Measurements from ENCODE around the gene UBL3. TPM values are rescaled to one million over a fixed set of nuclear protein-coding genes. Genes with fewer than 3 reads are reported as not detected.

Gene UBL3
- total and polyA plus RNA-seq, 10 of the 15 experiments (the other 5 are each of a cell fraction or from before 2014, with no cell fraction given) = 5.5 to 13.7 (median 10.6) TPM

GRCh38 chr13:29855784-29856183, 5.4 kb upstream of the UBL3 start:
- H3K27me3 ChIP-seq (replicated peaks in 1 of 2; ENCODE audit: control insufficient read depth in 2 of 2, insufficient read depth in 2 of 2, low read length in 1 of 2) = no peaks in the 10 kb centered on the region; a peak in 1 of 4 replicates
- no peaks in the 10 kb centered on the region for H4K20me1 ChIP-seq (ENCODE audit: control insufficient read depth, insufficient read depth)
- H3K4me3 ChIP-seq = no peak overlapping the region
- ATAC-seq (no peak), FAIRE-seq (no peak), DNase-seq (ENCODE audit: low read depth, low spot score) (no peak)
- WGBS (ENCODE audit: insufficient coverage, insufficient replicate concordance, low lambda C conversion rate, missing lambda C conversion rate) = 39% methylated on average over 4 of the region's 4 CpGs
- ChIA-PET SMC1A (ENCODE audit: uncharacterized antibody, unreplicated experiment) (no interaction called here), RAD21 (ENCODE audit: unreplicated experiment) (no interaction called here), CTCF (no interaction called here), POLR2A (no interaction called here)
- H3K9me3 ChIP-seq (replicated peaks; ENCODE audit: control insufficient read depth, insufficient read depth, low read length) = no peaks in the 10 kb centered on the region
- no peak for TF ChIP-seq E4F1 (IDR thresholded peaks at IDR 0.05; ENCODE audit: borderline replicate concordance, partially characterized antibody)
- TF ChIP-seq BACH1 (IDR thresholded peaks at IDR 0.05; ENCODE audit: borderline replicate concordance) = no peak
- TF ChIP-seq SMAD1 (IDR thresholded peaks at IDR 0.05; ENCODE audit: low read depth, partially characterized antibody) = no peak
- TF ChIP-seq CHD2 (IDR thresholded peaks at IDR 0.05; ENCODE audit: borderline replicate concordance, low read depth, low read length) = no peak
- TF ChIP-seq POLR2AphosphoS5 (IDR thresholded peaks at IDR 0.05; ENCODE audit: low read length) = no peak
- no peak for TF ChIP-seq CEBPB (IDR thresholded peaks at IDR 0.05; ENCODE audit: borderline replicate concordance in 1 of 2, low read depth in 2 of 2, low read length in 2 of 2)
- TF ChIP-seq RB1 (IDR thresholded peaks at IDR 0.05; ENCODE audit: borderline replicate concordance) = no peak
- TF ChIP-seq STAT1 (conservative IDR thresholded peaks at IDR 0.05) = no peak
- no peak for TF ChIP-seq EED (IDR thresholded peaks at IDR 0.05; ENCODE audit: low read depth)
- TF ChIP-seq TARDBP (IDR thresholded peaks at IDR 0.05; ENCODE audit: borderline replicate concordance) = no peak
- TF ChIP-seq ZBTB11 (CRISPR knock-in tag; IDR thresholded peaks at IDR 0.05) = no peak
- no peak for TF ChIP-seq NFYB (IDR thresholded peaks at IDR 0.05; ENCODE audit: insufficient read depth, low read depth, low read length)
- no peak for TF ChIP-seq CEBPZ (IDR thresholded peaks at IDR 0.05; ENCODE audit: low read depth, low read length)
- TF ChIP-seq BMI1 (IDR thresholded peaks at IDR 0.05; ENCODE audit: borderline replicate concordance) = no peak
- no peak for TF ChIP-seq IKZF1 (conservative IDR thresholded peaks at IDR 0.05)
- no peak overlapping the region; the same call in 1 of the 2 replicates for H2AFZ ChIP-seq (ENCODE audit: control insufficient read depth, low read depth, low read length)
- no peaks in the 10 kb centered on the region for H3K36me3 ChIP-seq (ENCODE audit: control insufficient read depth in 2 of 2, insufficient read depth in 2 of 2, low read length in 1 of 2)
- no peak overlapping the region for H3K27ac ChIP-seq (ENCODE audit: control insufficient read depth, insufficient read depth)
- intact Hi-C loops (cut with micrococcal nuclease; ENCODE audit: unreplicated experiment) (no loop called here), in situ Hi-C loops (cut with MboI) (no loop called here)
- H3K4me2 ChIP-seq (ENCODE audit: control insufficient read depth, insufficient read depth) = no peak overlapping the region
- no peaks in the 10 kb centered on the region for H3K4me1 ChIP-seq (ENCODE audit: control insufficient read depth, insufficient read depth, low read length)
- H3K79me2 ChIP-seq (ENCODE audit: control insufficient read depth, insufficient read depth, low read length) = no peaks in the 10 kb centered on the region
- no peak overlapping the region for H3K9ac ChIP-seq (ENCODE audit: control insufficient read depth, insufficient read depth, low read length)
- BruUV-seq (replicated peaks) = no TSS peak
